ENCODE results near the gene DRAM1.

GRCh38 chr12:101876861-101877805 lies at the start of gene DRAM1:
- TF ChIP-seq GATA2 (IDR thresholded peaks at IDR 0.05; ENCODE audit: low read depth, low read length) (no peak), GATA3 (IDR thresholded peaks at IDR 0.05; ENCODE audit: low read depth, low read length) (no peak)

All from SH-SY5Y (cell line).